ENCODE results near the gene SLC4A1AP.
"Not testable (repeated sequence)": the region's sequence is repeated elsewhere in the genome, so short reads cannot be mapped to it uniquely, and the experiment has no call there.

DNA sequence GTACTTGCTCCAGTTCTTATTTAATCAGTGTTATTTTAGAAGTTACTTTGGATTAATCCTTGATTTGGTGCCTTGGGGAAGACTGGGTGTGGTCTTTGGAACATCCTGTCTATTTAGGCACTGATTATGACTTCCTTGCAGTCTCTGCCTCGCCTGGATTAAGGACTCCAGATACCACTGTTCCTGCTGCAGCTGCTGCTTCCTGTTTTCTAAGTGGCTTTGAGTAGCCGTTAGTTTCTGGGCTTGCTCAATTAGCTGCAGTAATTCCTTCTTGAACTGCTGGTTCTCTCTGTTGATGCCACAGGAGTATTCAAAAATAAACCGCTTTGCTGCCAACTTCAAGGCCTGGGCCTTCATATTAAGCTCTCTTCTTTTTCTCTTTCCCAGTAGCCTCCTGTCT lies 36.8 kb upstream of the SLC4A1AP start:
- TF ChIP-seq CTCF (conservative IDR thresholded peaks at IDR 0.05; ENCODE audit: low read depth, low read length); EZH2 (IDR thresholded peaks at IDR 0.05; ENCODE audit: borderline replicate concordance, low read depth, low read length, poor library complexity, severe bottlenecking): not testable (repeated sequence)

Data from A673 (cell line).